Naive thymus-derived CD8-positive, alpha-beta T cell (primary cell): ENCODE measurements around the gene ICE1. TPM values are rescaled to one million over a fixed set of nuclear protein-coding genes. Genes with fewer than 3 reads are reported as not detected.

ENCODE experiments used
- ATAC-seq, 2 donors: fragments of 150-1000 bp; cut with Tn5 transposase in 1 of 2; sonication (Bioruptor Pico), chemical (Tn5 transposase) in 1 of 2; 1 replicate in 1 of 2; 2 replicates in 1 of 2; pipeline ENCODE4 v1.10.0; 2021; ENCODE audit warnings: mild to moderate bottlenecking in 2 of 2, moderate library complexity in 2 of 2
- POLR2A ChIA-PET: fragments of 350-600 bp; sonication (Branson Sonifier 250); formaldehyde crosslinking; loops from one replicate; lab custom pipeline; 2021; ENCODE audit warnings: antibody characterized with exemption; lab: Charles Lee
- DNase-seq, 10 donors: peaks; one replicate each; pipeline versions ENCODE4 v3.0.0 to v3.0.0-alpha.2; 2020 to 2022
- H3K27ac Mint-ChIP-seq, 10 donors: one replicate each; pipeline ENCODE4 v1.8.0; 2020 to 2022; ENCODE audit warnings: mild to moderate bottlenecking in 10 of 10, mixed read lengths in 10 of 10, moderate library complexity in 4 of 10, inconsistent platforms in 1 of 10
- H3K27me3 Mint-ChIP-seq, 5 donors: one replicate each; pipeline ENCODE4 v1.8.0; 2021 to 2022; ENCODE audit warnings: mixed read lengths in 5 of 5
- H3K36me3 Mint-ChIP-seq, 3 donors: one replicate each; pipeline ENCODE4 v1.8.0; 2020 to 2022; ENCODE audit warnings: mixed read lengths in 3 of 3, mild to moderate bottlenecking in 2 of 3, inconsistent platforms in 1 of 3
- H3K4me1 Mint-ChIP-seq, 4 donors: one replicate each; pipeline ENCODE4 v1.8.0; 2021 to 2022; ENCODE audit warnings: mixed read lengths in 4 of 4
- H3K4me3 Mint-ChIP-seq, 10 donors: one replicate each; pipeline ENCODE4 v1.8.0; 2020 to 2022; ENCODE audit warnings: mild to moderate bottlenecking in 10 of 10, mixed read lengths in 10 of 10, moderate library complexity in 6 of 10, inconsistent platforms in 1 of 10
- H3K9me3 Mint-ChIP-seq, 9 donors: one replicate each; pipeline ENCODE4 v1.8.0; 2020 to 2022; ENCODE audit warnings: mixed read lengths in 9 of 9, mild to moderate bottlenecking in 3 of 9, inconsistent platforms in 1 of 9, moderate library complexity in 1 of 9
- polyA plus RNA-seq, 3 donors: library from polyadenylated mRNA; unstranded; fragments of 300-500 nt; fragmentation: Illumina TruSeq; gene quantifications; one replicate each; pipeline ENCODE4 v1.2.3, GENCODE V29; 2021
- total RNA-seq, 8 experiments: library from RNA in 2 of 8; stranded (reverse) in 2 of 8; gene quantifications; one replicate each; pipeline ENCODE4 v1.2.3 and lab custom pipeline; 2021 to 2026

Gene ICE1
- total and polyA plus RNA-seq, 5 experiments from 2014 or later = 16.1 to 53.3 (median 18.8) TPM

DNA sequence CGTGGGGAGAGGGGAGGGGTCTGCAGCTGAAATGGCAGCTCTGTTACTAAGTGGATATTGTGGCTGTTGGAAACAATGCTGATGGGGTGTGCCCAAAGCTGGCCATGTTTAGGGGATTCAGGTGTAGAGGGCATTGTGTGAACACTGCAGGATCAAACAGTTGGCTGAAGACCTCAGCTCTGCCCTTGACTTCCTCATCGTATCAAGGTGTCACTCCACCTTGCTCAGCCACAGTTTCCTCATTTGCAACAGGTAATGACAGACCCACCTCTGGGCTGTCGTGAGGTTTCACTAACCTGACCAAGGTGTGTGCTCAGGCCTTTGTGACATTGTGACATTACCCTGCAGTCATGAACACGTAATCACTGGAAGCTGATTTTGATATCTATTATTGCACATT, 111.9 kb downstream of the ICE1 start:
- DNase-seq (no peak), ATAC-seq (no peak)
- peaks cover 0 to 2% (median 0%) of the 10 kb centered on the region in 4 donors for H3K4me1 Mint-ChIP-seq
- POLR2A ChIA-PET = no interaction called here
- H3K4me3 Mint-ChIP-seq = no peak overlapping the region
- H3K27me3 Mint-ChIP-seq = peaks cover 8 to 45% (median 36%) of the 10 kb centered on the region in 5 donors
- H3K36me3 Mint-ChIP-seq = no peaks in the 10 kb centered on the region
- peaks cover 0 to 10% (median 0%) of the 10 kb centered on the region in 9 donors for H3K9me3 Mint-ChIP-seq
- H3K27ac Mint-ChIP-seq = no peak overlapping the region

DNA sequence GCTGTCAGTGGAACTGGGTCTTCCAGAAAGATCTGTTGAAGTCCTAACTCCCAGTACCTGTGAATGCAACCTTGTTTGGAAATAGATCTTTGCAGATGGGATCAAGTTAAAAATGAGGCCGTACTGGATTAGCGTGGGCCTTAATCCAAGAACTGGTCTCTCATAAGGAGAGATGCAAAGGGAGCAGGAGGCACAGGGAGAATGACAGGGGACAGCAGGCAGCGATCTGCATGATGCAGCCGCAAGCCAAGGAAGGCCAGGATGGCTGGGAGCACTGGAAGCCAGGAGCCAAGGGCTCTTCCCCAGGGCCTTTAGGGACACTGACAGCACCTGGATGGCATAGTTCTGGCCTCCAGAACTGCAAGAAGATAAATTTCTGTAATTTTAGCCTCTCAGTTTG, 114.4 kb downstream of the ICE1 start:
- Mint-ChIP-seq H3K4me3 (no peak overlapping the region), H3K36me3 (no peaks in the 10 kb centered on the region), H3K27ac (no peak overlapping the region), H3K4me1 (peaks cover 0 to 2% (median 0%) of the 10 kb centered on the region in 4 donors), H3K9me3 (no peaks in the 10 kb centered on the region), H3K27me3 (peaks cover 7 to 38% (median 33%) of the 10 kb centered on the region in 5 donors)
- POLR2A ChIA-PET = no interaction called here
- DNase-seq = no peak
- no peak for ATAC-seq

DNA sequence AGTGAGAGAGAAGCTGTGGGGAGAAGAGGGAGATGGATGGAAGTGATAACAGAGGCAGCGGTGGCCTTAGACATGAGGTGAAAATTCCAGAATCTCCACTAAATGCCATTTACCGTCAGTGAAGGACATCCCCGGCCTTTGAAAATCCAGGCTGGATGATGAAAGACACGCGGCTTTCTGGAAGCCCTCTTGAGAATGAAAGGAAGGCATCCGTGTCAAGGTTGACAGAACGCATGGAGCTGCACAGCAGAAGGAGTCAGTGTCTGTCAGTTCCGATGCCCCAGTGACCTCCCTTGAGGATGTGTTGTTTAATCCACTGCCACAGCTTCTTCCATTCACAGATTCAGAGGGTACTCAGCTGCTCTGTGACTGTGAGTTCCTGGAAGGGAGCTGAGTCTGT, 114.9 kb downstream of the ICE1 start:
- POLR2A ChIA-PET = no interaction called here
- Mint-ChIP-seq H3K27me3 (peaks cover 6 to 32% (median 27%) of the 10 kb centered on the region in 5 donors), H3K4me3 (no peak overlapping the region), H3K27ac (no peak overlapping the region), H3K9me3 (no peaks in the 10 kb centered on the region), H3K36me3 (no peaks in the 10 kb centered on the region), H3K4me1 (peaks cover 0 to 2% (median 0%) of the 10 kb centered on the region in 4 donors)
- ATAC-seq (no peak), DNase-seq (no peak)

DNA sequence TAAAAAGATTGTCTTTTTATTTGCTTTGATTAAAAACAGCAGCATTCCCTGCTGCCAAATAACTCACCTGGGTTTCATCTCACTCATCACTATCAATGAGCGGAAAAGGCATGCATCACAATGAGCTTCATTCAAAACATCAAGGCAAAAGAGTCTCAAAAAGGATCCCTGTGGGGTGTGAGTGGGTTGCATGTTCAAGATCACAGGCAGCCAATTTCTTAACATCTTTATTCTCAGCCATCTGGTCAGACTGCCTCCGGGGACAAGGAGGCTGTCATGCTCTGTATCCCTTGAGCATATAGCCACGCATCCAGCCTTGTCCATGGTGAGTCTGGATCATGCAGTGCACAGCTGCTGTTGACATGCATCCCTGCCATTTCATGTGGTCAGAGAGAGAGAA, 117.1 kb downstream of the ICE1 start:
- POLR2A ChIA-PET = no interaction called here
- H3K27ac Mint-ChIP-seq = no peak overlapping the region
- no peaks in the 10 kb centered on the region for H3K36me3 Mint-ChIP-seq
- ATAC-seq = no peak
- no peak overlapping the region for H3K4me3 Mint-ChIP-seq
- DNase-seq = no peak
- H3K4me1 Mint-ChIP-seq = no peaks in the 10 kb centered on the region
- H3K27me3 Mint-ChIP-seq = peaks cover 3 to 23% (median 19%) of the 10 kb centered on the region in 5 donors
- no peaks in the 10 kb centered on the region for H3K9me3 Mint-ChIP-seq
